ENCODE measurements around the gene PIP5KL1. TPM values are rescaled to one million over a fixed set of nuclear protein-coding genes. Genes with fewer than 3 reads are reported as not detected.

The PIP5KL1 gene
- total RNA-seq, 1 donor from 2014 or later: 0.57 TPM

GRCh38 chr9:127921557-127922120 lies 8.9 kb downstream of the PIP5KL1 start:
- DNase-seq (ENCODE audit: low spot score): peak; percentile 91
- intact Hi-C loops (cut with DNase I): loop anchor here (1.0 to 2.0 kb wide), 2 partner anchors 331 to 419 kb away; no protein-coding TSS in a partner anchor

- intact Hi-C loops (cut with DNase I): loop anchor here (1.0 kb wide), 1 partner anchor 330 kb away; no protein-coding TSS in a partner anchor
- DNase-seq (ENCODE audit: low spot score): no peak
Measured at GRCh38 chr9:127920794-127921193, 9.8 kb downstream of the PIP5KL1 start.

GRCh38 chr9:127919253-127919815 lies 11.2 kb downstream of the PIP5KL1 start:
- intact Hi-C loops (cut with DNase I): loop anchor here (2.0 to 5.0 kb wide), 4 partner anchors 42 to 185 kb away; partner anchors contain the start of genes AK1, CDK9, FPGS and TOR2A
- peak; percentile 88 for DNase-seq (ENCODE audit: low spot score)

GRCh38 chr9:127918183-127919107 lies 12.1 kb downstream of the PIP5KL1 start:
- intact Hi-C loops (cut with DNase I): loop anchor here (2.0 to 5.0 kb wide), 4 partner anchors 41 to 184 kb away; partner anchors contain the start of genes AK1, CDK9, FPGS and TOR2A
- DNase-seq (ENCODE audit: low spot score): no peak

GRCh38 chr9:127917603-127918002 lies 13.0 kb downstream of the PIP5KL1 start:
- DNase-seq (ENCODE audit: low spot score): no peak

GRCh38 chr9:127916720-127917581 lies 13.6 kb downstream of the PIP5KL1 start, which contains the start of gene ST6GALNAC4:
Gene ST6GALNAC4 (minus strand): TSS chr9:127917041. CDS start chr9:127916419, 622 bp downstream.
- peak; percentile 98 for DNase-seq (ENCODE audit: low spot score)
- intact Hi-C loops (cut with DNase I): loop anchor here (2.0 to 5.0 kb wide), 5 partner anchors 18 to 306 kb away; partner anchors contain the start of genes AK1, CDK9, FPGS and ST6GALNAC6

More at GRCh38 chr9:127917603-127918002, 13.0 kb downstream of the PIP5KL1 start:
- intact Hi-C loops (cut with DNase I): loop anchor here (2.0 to 5.0 kb wide), 6 partner anchors 19 to 307 kb away; partner anchors contain the start of genes AK1, CDK9, FPGS and ST6GALNAC6

GRCh38 chr9:127915801-127916719 lies 14.5 kb downstream of the PIP5KL1 start:
- intact Hi-C loops (cut with DNase I): loop anchor here (2.0 to 5.0 kb wide), 5 partner anchors 17 to 305 kb away; partner anchors contain the start of genes AK1, CDK9, FPGS and ST6GALNAC6

GRCh38 chr9:127915325-127915752 lies 15.2 kb downstream of the PIP5KL1 start:
- DNase-seq (ENCODE audit: low spot score): no peak
- intact Hi-C loops (cut with DNase I): loop anchor here (5.0 kb wide), 3 partner anchors 38 to 128 kb away; partner anchors contain the start of genes AK1, CDK9 and FPGS

More at GRCh38 chr9:127915801-127916719, 14.5 kb downstream of the PIP5KL1 start:
- DNase-seq (ENCODE audit: low spot score): no peak

GRCh38 chr9:127913682-127914081 lies 16.9 kb downstream of the PIP5KL1 start:
- DNase-seq (ENCODE audit: low spot score): no peak
- intact Hi-C loops (cut with DNase I): no loop called here

GRCh38 chr9:127912882-127913281 lies 17.7 kb downstream of the PIP5KL1 start:
- intact Hi-C loops (cut with DNase I): no loop called here
- no peak for DNase-seq (ENCODE audit: low spot score)

GRCh38 chr9:127912296-127912695 lies 18.3 kb downstream of the PIP5KL1 start:
- intact Hi-C loops (cut with DNase I): no loop called here
- DNase-seq (ENCODE audit: low spot score): no peak

GRCh38 chr9:127910613-127911205 lies 19.9 kb downstream of the PIP5KL1 start:
- intact Hi-C loops (cut with DNase I): no loop called here
- no peak for DNase-seq (ENCODE audit: low spot score)

- intact Hi-C loops (cut with DNase I): no loop called here
- no peak for DNase-seq (ENCODE audit: low spot score)
Measured at GRCh38 chr9:127909839-127910273, 20.7 kb downstream of the PIP5KL1 start.

- intact Hi-C loops (cut with DNase I): no loop called here
- no peak for DNase-seq (ENCODE audit: low spot score)
Measured at GRCh38 chr9:127908660-127908926, 22.0 kb downstream of the PIP5KL1 start.

- intact Hi-C loops (cut with DNase I): no loop called here
- no peak for DNase-seq (ENCODE audit: low spot score)
Measured at GRCh38 chr9:127907867-127908659, 22.5 kb downstream of the PIP5KL1 start.

GRCh38 chr9:127905788-127906191 lies 24.8 kb downstream of the PIP5KL1 start:
- no peak for DNase-seq (ENCODE audit: low spot score)
- intact Hi-C loops (cut with DNase I): no loop called here
